AG04449 (cell line): ENCODE measurements around the gene BUB1B.
"Not testable (repeated sequence)": the region's sequence is repeated elsewhere in the genome, so short reads cannot be mapped to it uniquely, and the experiment has no call there.

Experiments
- CTCF ChIA-PET: fragments of 350-600 bp; formaldehyde crosslinking; extraction: SDS; loops from one replicate; lab custom pipeline; 2021; ENCODE audit warnings: antibody characterized with exemption; lab: Yijun Ruan, JAX
- POLR2A ChIA-PET: fragments of 400-600, 350-600 bp; formaldehyde crosslinking; extraction: SDS; loops from one replicate; lab custom pipeline; 2020; ENCODE audit warnings: antibody characterized with exemption, inconsistent platforms; lab: Yijun Ruan, JAX
- DNase-seq: peaks from one replicate; pipeline ENCODE4 v3.0.0-alpha.2; 2010; ENCODE audit warnings: low read depth, low spot score
- H3K4me3 ChIP-seq: 2 replicates; pipeline ENCODE4 v1.5.1; 2011; ENCODE audit warnings: low read depth, mild to moderate bottlenecking, control low read depth, low read length
- CTCF ChIP-seq: IDR thresholded peaks from one replicate; pipeline ENCODE4 v1.5.1; 2011; ENCODE audit warnings: mild to moderate bottlenecking, moderate library complexity, low read length, control low read depth, inconsistent platforms; ENCODE audit not compliant: insufficient read depth; ENCODE audit errors: missing control alignments

Gene BUB1B

DNA sequence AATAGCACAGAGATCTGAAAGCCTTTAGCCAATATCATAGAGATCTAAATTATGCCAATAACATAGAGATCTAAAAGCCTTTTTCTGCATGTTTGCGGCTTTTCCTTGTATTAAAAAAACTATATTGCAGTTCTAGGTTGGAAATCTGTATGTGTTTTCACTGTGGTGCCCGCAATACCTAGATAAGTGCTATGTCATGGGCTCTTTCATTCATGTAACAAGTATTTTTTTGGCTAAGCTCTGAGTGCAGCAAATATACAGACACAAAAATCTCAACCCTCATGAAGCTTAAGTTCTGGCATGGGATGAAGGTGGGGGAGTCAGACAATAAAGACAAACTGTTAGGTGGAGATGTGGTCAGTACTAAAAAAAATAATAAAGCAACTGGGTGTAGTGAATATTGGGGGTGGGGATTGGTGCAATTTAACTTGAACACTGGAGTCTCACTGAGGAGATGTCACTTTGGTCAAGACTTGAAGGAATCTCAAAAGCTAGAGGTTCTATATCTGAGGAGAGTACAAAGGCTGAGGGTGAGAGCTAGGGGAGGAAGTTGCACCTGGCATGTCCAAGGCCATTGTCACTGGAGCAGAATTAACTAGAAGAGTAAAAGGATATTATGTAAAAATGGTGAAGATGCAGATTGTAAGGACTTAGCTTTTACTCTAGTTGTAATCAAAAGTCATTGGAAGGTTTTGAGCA is 973 bp downstream of the BUB1B start:
- ChIA-PET POLR2A (no interaction called here), CTCF (interaction anchor here (0.5 to 2.7 kb wide), 6 partner anchors 9 to 148 kb away, joined by 3 to 14 read pairs (median 4); no protein-coding TSS in a partner anchor)
- DNase-seq = no peak
- H3K4me3 ChIP-seq = peak overlapping the region; percentile 94
- no peak for TF ChIP-seq CTCF

GRCh38 chr15:40162552-40162951 is 1.7 kb downstream of the BUB1B start:
- peak overlapping the region; percentile 94 for H3K4me3 ChIP-seq
- ChIA-PET CTCF (interaction anchor here (0.8 to 2.7 kb wide), 5 partner anchors 57 to 148 kb away, joined by 3 to 14 read pairs (median 4); no protein-coding TSS in a partner anchor), POLR2A (no interaction called here)
- DNase-seq = no peak
- no peak for TF ChIP-seq CTCF

DNA sequence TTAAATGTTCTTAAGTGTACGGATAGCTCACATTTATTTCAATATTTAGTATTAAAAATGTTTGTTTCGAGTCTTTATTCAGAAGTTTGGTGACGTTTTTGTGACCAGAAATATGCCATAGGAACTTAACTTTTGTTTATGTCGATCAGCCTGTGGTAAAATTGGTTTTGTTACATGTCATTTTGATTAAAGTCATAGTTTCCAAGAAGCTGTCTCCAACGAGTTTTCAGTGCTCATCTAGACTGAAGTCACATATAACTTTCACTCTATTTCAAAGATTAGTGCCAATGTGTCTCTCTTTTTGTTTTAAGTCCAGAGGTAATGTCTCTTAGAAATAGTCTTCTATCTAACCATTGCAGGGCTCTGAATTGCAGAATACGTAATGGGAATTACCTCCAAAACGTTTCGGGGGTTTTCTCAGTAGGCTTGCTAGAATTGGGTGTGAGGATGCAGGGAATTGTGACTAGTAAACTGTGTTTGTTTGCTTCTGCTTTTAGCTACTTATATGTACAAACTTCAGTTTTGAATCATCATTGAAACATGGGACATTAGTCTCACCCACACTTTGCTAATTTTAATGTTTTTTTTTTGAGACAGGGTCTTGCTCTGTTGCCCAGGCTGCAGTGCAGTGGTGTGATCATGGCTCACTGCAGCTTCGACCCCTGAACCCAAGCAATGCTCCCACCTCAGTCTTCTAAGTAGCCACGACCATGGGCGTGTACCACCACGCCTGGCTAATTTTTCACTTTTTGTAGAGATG is 3.0 kb downstream of the BUB1B start:
- no peak for DNase-seq
- ChIA-PET CTCF (interaction anchor here (0.9 to 1.5 kb wide), 6 partner anchors 42 to 118 kb away, joined by 3 to 5 read pairs (median 4); no protein-coding TSS in a partner anchor), POLR2A (no interaction called here)
- H3K4me3 ChIP-seq = no peak overlapping the region
- no peak for TF ChIP-seq CTCF

DNA sequence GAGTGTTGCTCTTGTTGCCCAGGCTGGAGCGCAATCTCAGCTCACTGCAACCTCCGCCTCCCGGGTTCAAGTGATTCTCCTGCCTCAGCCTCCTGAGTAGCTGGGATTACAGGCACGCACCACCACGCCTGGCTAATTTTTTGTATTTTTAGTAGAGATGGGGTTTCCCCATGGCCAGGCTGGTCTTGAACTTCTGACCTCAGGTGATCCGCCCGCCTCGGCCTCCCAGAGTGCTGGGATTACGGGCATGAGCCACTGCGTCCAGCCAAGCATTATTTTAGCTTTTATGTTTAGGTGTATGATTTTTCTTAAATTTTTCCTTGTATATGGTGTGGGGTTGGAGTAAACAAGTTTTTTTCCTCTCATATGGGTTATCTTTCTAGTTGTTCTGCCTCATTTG is 6.5 kb downstream of the BUB1B start:
- not testable (repeated sequence) for DNase-seq
- CTCF ChIA-PET = interaction anchor here (0.6 kb wide), 1 partner anchor 17 kb away, joined by 4 read pairs; no protein-coding TSS in a partner anchor

GRCh38 chr15:40175160-40175559 is 14.3 kb downstream of the BUB1B start:
- POLR2A ChIA-PET = no interaction called here
- H3K4me3 ChIP-seq = no peak overlapping the region
- TF ChIP-seq CTCF = no peak
- CTCF ChIA-PET = interaction anchor here (1.1 to 4.0 kb wide), 5 partner anchors 9 to 104 kb away, joined by 3 to 12 read pairs (median 6); no protein-coding TSS in a partner anchor
- DNase-seq = no peak

More for the DNA sequence above, 6.5 kb downstream of the BUB1B start:
- POLR2A ChIA-PET, H3K4me3 ChIP-seq: not testable (repeated sequence)

DNA sequence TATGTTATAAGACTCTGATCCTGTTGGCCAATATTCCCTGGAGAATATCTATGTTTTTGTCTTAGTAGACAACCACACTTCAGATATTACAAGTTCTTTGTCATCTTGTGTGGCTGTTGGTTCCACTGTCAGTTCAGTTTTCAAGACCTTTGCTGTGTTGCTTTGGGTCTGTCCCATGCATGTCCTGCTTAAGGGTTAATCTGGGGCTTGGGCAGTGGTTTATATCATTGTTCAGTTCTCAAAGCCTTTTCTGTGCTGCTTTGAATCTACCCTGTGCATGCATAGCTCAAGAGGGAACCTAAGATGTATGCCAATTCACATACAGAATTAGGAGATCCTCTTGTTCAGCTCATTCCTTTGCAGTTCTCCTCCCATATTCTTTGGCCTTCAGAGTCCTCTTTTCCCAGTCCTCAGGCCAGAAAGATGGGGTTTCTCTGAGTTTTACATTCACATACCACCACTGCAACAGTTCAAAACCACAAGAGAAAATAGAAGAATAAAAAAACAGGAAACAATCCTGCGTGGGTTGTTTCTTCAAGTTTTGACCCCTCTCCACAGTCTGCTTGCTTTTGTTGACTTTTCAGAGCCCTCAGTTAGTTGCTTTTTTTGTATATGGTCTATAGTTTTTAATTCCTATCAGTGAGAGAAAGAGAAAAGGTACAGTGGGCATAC is 21.6 kb downstream of the BUB1B start:
- ChIA-PET CTCF (no interaction called here), POLR2A (no interaction called here)
- H3K4me3 ChIP-seq = no peak overlapping the region
- no peak for TF ChIP-seq CTCF
- DNase-seq = no peak
